ENCODE results near the gene SCUBE2.

- no peak for TF ChIP-seq POLR2A (IDR thresholded peaks at IDR 0.05)
- no peak for TF ChIP-seq CTCF (IDR thresholded peaks at IDR 0.05)
- TF ChIP-seq POLR2AphosphoS5 (IDR thresholded peaks at IDR 0.05): no peak
These were observed 107.8 kb downstream of the SCUBE2 start for GRCh38 chr11:8983552-8983951.

Data from sigmoid colon (tissue), 4 donors.